ENCODE measurements around the gene FADS6.

The FADS6 gene

GRCh38 chr17:74853048-74853397 is 40.4 kb downstream of the FADS6 start:
- H3K4me3 ChIP-seq (ENCODE audit: low read length), result no peak overlapping the region
- H2AFZ ChIP-seq (ENCODE audit: low read depth, low read length), result no peak overlapping the region
- H3K4me1 ChIP-seq (ENCODE audit: low read length), result no peaks in the 10 kb centered on the region
- no peak overlapping the region for H3K4me2 ChIP-seq (ENCODE audit: low read length)
- H3K27me3 ChIP-seq (ENCODE audit: low read depth, low read length), result no peaks in the 10 kb centered on the region
- H3K36me3 ChIP-seq (replicated peaks; ENCODE audit: low read depth, low read length), result no peaks in the 10 kb centered on the region
- no peak overlapping the region for H3K27ac ChIP-seq (ENCODE audit: low read length)
- TF ChIP-seq CTCF (IDR thresholded peaks at IDR 0.05; ENCODE audit: low read depth, low read length), result no peak
- no peak for TF ChIP-seq EZH2phosphoT487 (IDR thresholded peaks at IDR 0.05; ENCODE audit: low read depth)
- H3K9me3 ChIP-seq (ENCODE audit: insufficient read depth, low read length), result no peaks in the 10 kb centered on the region
- H3K9ac ChIP-seq (ENCODE audit: low read length), result no peak overlapping the region
- no peaks in the 10 kb centered on the region for H4K20me1 ChIP-seq (ENCODE audit: insufficient read depth, low read length)
- no peaks in the 10 kb centered on the region for H3K79me2 ChIP-seq (ENCODE audit: low read length)

- H3K27ac ChIP-seq (ENCODE audit: low read length), result no peak overlapping the region
- H2AFZ ChIP-seq (ENCODE audit: low read depth, low read length), result no peak overlapping the region
- H3K36me3 ChIP-seq (replicated peaks; ENCODE audit: low read depth, low read length), result no peaks in the 10 kb centered on the region
- H3K9me3 ChIP-seq (ENCODE audit: insufficient read depth, low read length), result no peaks in the 10 kb centered on the region
- H3K27me3 ChIP-seq (ENCODE audit: low read depth, low read length), result no peaks in the 10 kb centered on the region
- no peaks in the 10 kb centered on the region for H3K4me1 ChIP-seq (ENCODE audit: low read length)
- no peaks in the 10 kb centered on the region for H3K79me2 ChIP-seq (ENCODE audit: low read length)
- no peak overlapping the region for H3K9ac ChIP-seq (ENCODE audit: low read length)
- no peak for TF ChIP-seq CTCF (IDR thresholded peaks at IDR 0.05; ENCODE audit: low read depth, low read length)
- TF ChIP-seq EZH2phosphoT487 (IDR thresholded peaks at IDR 0.05; ENCODE audit: low read depth), result no peak
- no peak overlapping the region for H3K4me3 ChIP-seq (ENCODE audit: low read length)
- no peak overlapping the region for H3K4me2 ChIP-seq (ENCODE audit: low read length)
- H4K20me1 ChIP-seq (ENCODE audit: insufficient read depth, low read length), result no peaks in the 10 kb centered on the region
Observed at GRCh38 chr17:74852237-74853047, 41.0 kb downstream of the FADS6 start.

GRCh38 chr17:74851612-74852236 is 41.7 kb downstream of the FADS6 start:
- H3K27me3 ChIP-seq (ENCODE audit: low read depth, low read length), result no peaks in the 10 kb centered on the region
- H3K27ac ChIP-seq (ENCODE audit: low read length), result no peak overlapping the region
- H3K79me2 ChIP-seq (ENCODE audit: low read length), result no peaks in the 10 kb centered on the region
- no peak overlapping the region for H2AFZ ChIP-seq (ENCODE audit: low read depth, low read length)
- H3K4me1 ChIP-seq (ENCODE audit: low read length), result no peaks in the 10 kb centered on the region
- H3K4me3 ChIP-seq (ENCODE audit: low read length), result no peak overlapping the region
- H3K9ac ChIP-seq (ENCODE audit: low read length), result no peak overlapping the region
- no peaks in the 10 kb centered on the region for H4K20me1 ChIP-seq (ENCODE audit: insufficient read depth, low read length)
- no peaks in the 10 kb centered on the region for H3K36me3 ChIP-seq (replicated peaks; ENCODE audit: low read depth, low read length)
- no peak overlapping the region for H3K4me2 ChIP-seq (ENCODE audit: low read length)
- no peaks in the 10 kb centered on the region for H3K9me3 ChIP-seq (ENCODE audit: insufficient read depth, low read length)
- TF ChIP-seq CTCF (IDR thresholded peaks at IDR 0.05; ENCODE audit: low read depth, low read length) (no peak), EZH2phosphoT487 (IDR thresholded peaks at IDR 0.05; ENCODE audit: low read depth) (no peak)

- TF ChIP-seq EZH2phosphoT487 (IDR thresholded peaks at IDR 0.05; ENCODE audit: low read depth) (no peak), CTCF (IDR thresholded peaks at IDR 0.05; ENCODE audit: low read depth, low read length) (no peak)
- Histone ChIP-seq H2AFZ (ENCODE audit: low read depth, low read length) (no peak overlapping the region), H3K4me3 (ENCODE audit: low read length) (no peak overlapping the region), H3K4me2 (ENCODE audit: low read length) (no peak overlapping the region), H3K27me3 (ENCODE audit: low read depth, low read length) (no peaks in the 10 kb centered on the region), H4K20me1 (ENCODE audit: insufficient read depth, low read length) (no peaks in the 10 kb centered on the region), H3K79me2 (ENCODE audit: low read length) (no peaks in the 10 kb centered on the region), H3K4me1 (ENCODE audit: low read length) (no peaks in the 10 kb centered on the region), H3K9ac (ENCODE audit: low read length) (no peak overlapping the region), H3K36me3 (replicated peaks; ENCODE audit: low read depth, low read length) (no peaks in the 10 kb centered on the region), H3K27ac (ENCODE audit: low read length) (no peak overlapping the region), H3K9me3 (ENCODE audit: insufficient read depth, low read length) (no peaks in the 10 kb centered on the region)
Observed at GRCh38 chr17:74850914-74851313, 42.5 kb downstream of the FADS6 start.
